Measurements from ENCODE around the gene CDKL5.

The CDKL5 gene

DNA sequence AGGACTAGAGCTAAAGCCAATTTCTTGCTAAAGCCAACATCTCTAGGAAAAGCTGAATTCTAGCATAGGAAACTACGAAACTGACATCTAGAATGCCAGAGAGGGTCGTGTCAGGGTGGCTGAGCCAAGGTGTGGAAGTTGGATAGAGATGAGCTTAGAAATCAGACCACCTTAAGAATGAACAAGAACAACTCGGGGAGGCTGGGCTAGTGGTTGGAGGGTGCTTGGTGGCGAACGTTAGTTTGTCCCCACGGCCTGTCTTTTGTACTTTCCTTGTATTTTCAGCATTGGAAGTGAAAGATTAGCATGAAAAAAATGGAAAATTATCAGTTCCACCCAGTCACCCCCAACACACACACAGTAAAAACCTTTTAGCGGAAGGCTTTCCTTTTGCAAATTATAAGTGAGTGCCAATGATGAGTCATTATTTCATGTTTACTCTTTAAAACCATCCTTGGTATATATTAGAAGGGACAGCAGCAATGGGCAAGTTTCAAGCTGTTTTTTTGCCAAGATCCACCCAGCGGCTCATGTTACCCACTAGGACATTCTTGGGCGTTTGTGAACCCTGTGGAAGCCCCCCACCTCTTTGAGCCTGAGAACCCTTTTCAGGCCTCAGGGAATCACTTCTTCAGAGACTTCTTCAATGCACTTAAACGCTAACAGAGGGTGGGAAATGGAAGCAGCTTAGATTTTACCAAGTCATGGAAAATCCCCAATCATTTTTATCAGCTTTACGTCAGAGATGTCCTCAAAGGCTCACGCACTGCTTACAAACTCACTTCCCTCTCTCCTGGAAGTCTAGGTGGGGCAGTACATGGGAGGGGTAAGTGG lies 277.2 kb downstream of the CDKL5 start:
- no peak overlapping the region for H3K9ac ChIP-seq (ENCODE audit: low read depth, low read length)
- no peaks in the 10 kb centered on the region for H3K4me1 ChIP-seq (ENCODE audit: insufficient read depth, low read length)
- no peak for DNase-seq
- no peaks in the 10 kb centered on the region for H3K9me3 ChIP-seq (ENCODE audit: insufficient read depth, low read length, severe bottlenecking)
- ATAC-seq (ENCODE audit: insufficient read depth, low read depth): no peak
- H3K27me3 ChIP-seq (ENCODE audit: insufficient read depth, low read length, poor library complexity): no peaks in the 10 kb centered on the region
- no peak overlapping the region for H3K4me3 ChIP-seq (ENCODE audit: low read depth in 1 of 2, low read length in 2 of 2)
- H3K27ac ChIP-seq (ENCODE audit: low read length): no peak overlapping the region
- no peaks in the 10 kb centered on the region for H3K79me2 ChIP-seq (ENCODE audit: insufficient read depth, low read length)
- no peak overlapping the region for H3K4me2 ChIP-seq (ENCODE audit: insufficient read depth, low read length)
- no peak overlapping the region for H2AFZ ChIP-seq (ENCODE audit: low read depth, low read length)
- no peaks in the 10 kb centered on the region for H3K36me3 ChIP-seq (ENCODE audit: insufficient read depth, low read length)
- no peaks in the 10 kb centered on the region for H4K20me1 ChIP-seq (ENCODE audit: insufficient read depth, low read length)
- no peak for TF ChIP-seq EZH2 (IDR thresholded peaks at IDR 0.05; ENCODE audit: borderline replicate concordance, low read depth, low read length, severe bottlenecking)
- TF ChIP-seq, protein P1, sequence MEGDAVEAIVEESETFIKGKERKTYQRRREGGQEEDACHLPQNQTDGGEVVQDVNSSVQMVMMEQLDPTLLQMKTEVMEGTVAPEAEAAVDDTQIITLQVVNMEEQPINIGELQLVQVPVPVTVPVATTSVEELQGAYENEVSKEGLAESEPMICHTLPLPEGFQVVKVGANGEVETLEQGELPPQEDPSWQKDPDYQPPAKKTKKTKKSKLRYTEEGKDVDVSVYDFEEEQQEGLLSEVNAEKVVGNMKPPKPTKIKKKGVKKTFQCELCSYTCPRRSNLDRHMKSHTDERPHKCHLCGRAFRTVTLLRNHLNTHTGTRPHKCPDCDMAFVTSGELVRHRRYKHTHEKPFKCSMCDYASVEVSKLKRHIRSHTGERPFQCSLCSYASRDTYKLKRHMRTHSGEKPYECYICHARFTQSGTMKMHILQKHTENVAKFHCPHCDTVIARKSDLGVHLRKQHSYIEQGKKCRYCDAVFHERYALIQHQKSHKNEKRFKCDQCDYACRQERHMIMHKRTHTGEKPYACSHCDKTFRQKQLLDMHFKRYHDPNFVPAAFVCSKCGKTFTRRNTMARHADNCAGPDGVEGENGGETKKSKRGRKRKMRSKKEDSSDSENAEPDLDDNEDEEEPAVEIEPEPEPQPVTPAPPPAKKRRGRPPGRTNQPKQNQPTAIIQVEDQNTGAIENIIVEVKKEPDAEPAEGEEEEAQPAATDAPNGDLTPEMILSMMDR (IDR thresholded peaks at IDR 0.05; ENCODE audit: borderline replicate concordance, extremely low read depth, low read length, poor library complexity, severe bottlenecking): no peak
